ENCODE measurements around the gene MYADML2.
"Not testable (repeated sequence)": the region's sequence is repeated elsewhere in the genome, so short reads cannot be mapped to it uniquely, and the experiment has no call there.

Gene MYADML2

GRCh38 chr17:81947189-81947588, at the start of gene MYADML2:
MYADML2 (minus strand) TSS chr17:81947233; CDS start chr17:81941741, 5,492 bp downstream.
- no peak for DNase-seq

GRCh38 chr17:81996232-81996756, 49.3 kb upstream of the MYADML2 start:
- no peak for DNase-seq

GRCh38 chr17:81995463-81996231, 48.6 kb upstream of the MYADML2 start:
- DNase-seq: no peak

- DNase-seq: no peak
Observed at GRCh38 chr17:81994593-81995462, 47.8 kb upstream of the MYADML2 start.

- DNase-seq: no peak
Observed at GRCh38 chr17:81993729-81994592, 46.9 kb upstream of the MYADML2 start.

- DNase-seq: no peak
Observed at GRCh38 chr17:81992306-81993102, 45.5 kb upstream of the MYADML2 start.

- DNase-seq: no peak
Observed at GRCh38 chr17:81991684-81992305, 44.8 kb upstream of the MYADML2 start.

- no peak for DNase-seq
Observed at GRCh38 chr17:81990836-81991683, 44.0 kb upstream of the MYADML2 start.

- no peak for DNase-seq
Observed at GRCh38 chr17:81987161-81987770, 40.2 kb upstream of the MYADML2 start.

- no peak for DNase-seq
Observed at GRCh38 chr17:81986606-81987005, 39.6 kb upstream of the MYADML2 start.

GRCh38 chr17:81984773-81985410, 37.9 kb upstream of the MYADML2 start:
- DNase-seq: no peak

GRCh38 chr17:81983639-81984373, 36.8 kb upstream of the MYADML2 start:
- DNase-seq: no peak

GRCh38 chr17:81983011-81983638, 36.1 kb upstream of the MYADML2 start:
- DNase-seq: no peak

- not testable (repeated sequence) for DNase-seq
Observed at GRCh38 chr17:81981511-81981910, 34.5 kb upstream of the MYADML2 start.

GRCh38 chr17:81980707-81981343, 33.8 kb upstream of the MYADML2 start:
- no peak for DNase-seq

GRCh38 chr17:81980122-81980521, 33.1 kb upstream of the MYADML2 start:
- DNase-seq: no peak

- no peak for DNase-seq
Observed at GRCh38 chr17:81978524-81979298, 31.7 kb upstream of the MYADML2 start.

Measured in COR-L47 (cell line).